WERI-Rb-1 (cell line): ENCODE results near the gene ACAA2.
A peak's percentile ranks its signal among the peaks of the same experiment; 100 is the strongest.
"Not testable (repeated sequence)": the region's sequence is repeated elsewhere in the genome, so short reads cannot be mapped to it uniquely, and the experiment has no call there.

Experiments
- DNase-seq: peaks from one replicate; pipeline ENCODE4 v3.0.0-alpha.2; 2020
- H3K27ac ChIP-seq: fragments of 250-450 bp; sonication (Bioruptor Pico); 2 replicates; pipeline ENCODE4 v1.5.1; 2020; ENCODE audit warnings: mild to moderate bottlenecking, moderate library complexity
- H3K27me3 ChIP-seq: fragments of 250-450 bp; sonication (Bioruptor Pico); 2 replicates; pipeline ENCODE4 v1.5.1; 2021; ENCODE audit warnings: mild to moderate bottlenecking, low read depth, moderate library complexity; ENCODE audit not compliant: insufficient read depth, severe bottlenecking
- H3K36me3 ChIP-seq: fragments of 250-450 bp; sonication (Bioruptor Pico); 2 replicates; pipeline ENCODE4 v1.5.1; 2020; ENCODE audit warnings: mild to moderate bottlenecking, moderate library complexity
- H3K4me3 ChIP-seq: 2 replicates; pipeline ENCODE4 v1.5.1; 2011; ENCODE audit warnings: low read depth, mild to moderate bottlenecking, control low read depth, low read length
- H3K9me3 ChIP-seq: fragments of 250-450 bp; sonication (Bioruptor Pico); 2 replicates; pipeline ENCODE4 v1.5.1; 2021; ENCODE audit warnings: mild to moderate bottlenecking, moderate library complexity; ENCODE audit not compliant: severe bottlenecking
- TF ChIP-seq, protein P1 (sequence below): IDR thresholded peaks from 2 replicates; pipeline ENCODE4 v1.5.1; 2011; ENCODE audit warnings: low read depth, mild to moderate bottlenecking, control low read depth, inconsistent platforms, low read length

The ACAA2 gene

DNA sequence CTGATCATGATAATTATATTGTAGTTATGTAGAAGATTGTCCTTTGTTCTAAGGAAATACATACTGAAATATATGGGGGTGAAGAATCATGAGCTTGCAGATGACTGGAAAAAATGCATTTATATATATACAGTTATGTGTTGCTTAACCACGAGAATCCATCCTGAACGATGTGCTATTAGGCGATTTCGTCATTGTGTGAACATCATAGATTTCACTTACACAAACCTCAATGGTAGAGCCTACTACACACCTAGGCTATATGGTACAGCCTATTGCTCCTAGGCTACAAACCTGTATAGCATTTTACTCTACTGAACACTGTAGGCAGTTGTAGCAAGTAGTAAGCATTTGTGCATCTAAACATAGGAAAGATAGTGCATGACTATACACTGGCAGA is 2.6 kb upstream of the ACAA2 start:
- no peak for DNase-seq
- Histone ChIP-seq H3K27ac (no peak overlapping the region), H3K27me3 (no peaks in the 10 kb centered on the region), H3K4me3 (no peak overlapping the region), H3K9me3 (no peaks in the 10 kb centered on the region), H3K36me3 (no peaks in the 10 kb centered on the region; the same call in 1 of the 2 replicates)
- TF ChIP-seq, protein P1, sequence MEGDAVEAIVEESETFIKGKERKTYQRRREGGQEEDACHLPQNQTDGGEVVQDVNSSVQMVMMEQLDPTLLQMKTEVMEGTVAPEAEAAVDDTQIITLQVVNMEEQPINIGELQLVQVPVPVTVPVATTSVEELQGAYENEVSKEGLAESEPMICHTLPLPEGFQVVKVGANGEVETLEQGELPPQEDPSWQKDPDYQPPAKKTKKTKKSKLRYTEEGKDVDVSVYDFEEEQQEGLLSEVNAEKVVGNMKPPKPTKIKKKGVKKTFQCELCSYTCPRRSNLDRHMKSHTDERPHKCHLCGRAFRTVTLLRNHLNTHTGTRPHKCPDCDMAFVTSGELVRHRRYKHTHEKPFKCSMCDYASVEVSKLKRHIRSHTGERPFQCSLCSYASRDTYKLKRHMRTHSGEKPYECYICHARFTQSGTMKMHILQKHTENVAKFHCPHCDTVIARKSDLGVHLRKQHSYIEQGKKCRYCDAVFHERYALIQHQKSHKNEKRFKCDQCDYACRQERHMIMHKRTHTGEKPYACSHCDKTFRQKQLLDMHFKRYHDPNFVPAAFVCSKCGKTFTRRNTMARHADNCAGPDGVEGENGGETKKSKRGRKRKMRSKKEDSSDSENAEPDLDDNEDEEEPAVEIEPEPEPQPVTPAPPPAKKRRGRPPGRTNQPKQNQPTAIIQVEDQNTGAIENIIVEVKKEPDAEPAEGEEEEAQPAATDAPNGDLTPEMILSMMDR, result no peak

DNA sequence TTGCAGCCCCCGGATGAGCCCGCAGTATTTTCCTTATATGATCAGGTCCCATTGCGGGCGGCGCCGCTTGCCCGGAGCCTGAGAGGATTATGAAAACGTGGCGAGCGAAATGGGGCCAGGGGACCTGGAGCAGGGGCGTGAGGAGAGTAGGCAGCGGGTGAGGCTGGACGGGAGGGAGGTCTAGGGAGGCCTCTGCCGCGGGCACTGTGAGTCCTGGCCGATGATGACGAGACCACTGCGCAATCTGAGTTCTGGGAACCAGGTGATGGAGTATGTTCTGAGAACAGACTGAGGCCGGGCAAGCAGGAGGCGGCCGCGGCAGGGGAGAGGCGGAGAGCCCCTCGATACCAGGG is 790 bp upstream of the ACAA2 start:
- Histone ChIP-seq H3K4me3 (peak overlapping the region; percentile 70), H3K27me3 (no peaks in the 10 kb centered on the region), H3K27ac (peak overlapping the region; percentile 96), H3K9me3 (no peaks in the 10 kb centered on the region), H3K36me3 (no peaks in the 10 kb centered on the region; the same call in 1 of the 2 replicates)
- DNase-seq, result peak; percentile 87
- TF ChIP-seq, protein P1, result no peak

DNA sequence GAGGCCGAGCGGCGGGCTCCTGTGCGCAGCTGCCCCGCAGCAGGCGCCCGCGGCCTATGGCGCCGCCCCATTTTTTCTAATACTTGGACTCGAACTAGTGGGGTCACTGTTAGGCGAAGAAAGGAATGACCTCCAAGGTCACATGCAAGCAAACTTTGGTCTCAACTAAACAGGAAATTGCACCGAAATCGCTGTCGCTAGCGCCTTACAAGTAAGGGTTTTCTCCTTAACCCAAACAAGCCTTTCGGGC is 339 bp downstream of the ACAA2 start:
- H3K27me3 ChIP-seq, result no peaks in the 10 kb centered on the region
- peaks cover 9% of the 10 kb centered on the region for H3K9me3 ChIP-seq
- H3K4me3 ChIP-seq, result peak overlapping the region; percentile 70
- H3K36me3 ChIP-seq, result no peaks in the 10 kb centered on the region; the same call in 1 of the 2 replicates
- peak; percentile 23 for DNase-seq
- H3K27ac ChIP-seq, result peak overlapping the region; percentile 96
- TF ChIP-seq, protein P1, result no peak

DNA sequence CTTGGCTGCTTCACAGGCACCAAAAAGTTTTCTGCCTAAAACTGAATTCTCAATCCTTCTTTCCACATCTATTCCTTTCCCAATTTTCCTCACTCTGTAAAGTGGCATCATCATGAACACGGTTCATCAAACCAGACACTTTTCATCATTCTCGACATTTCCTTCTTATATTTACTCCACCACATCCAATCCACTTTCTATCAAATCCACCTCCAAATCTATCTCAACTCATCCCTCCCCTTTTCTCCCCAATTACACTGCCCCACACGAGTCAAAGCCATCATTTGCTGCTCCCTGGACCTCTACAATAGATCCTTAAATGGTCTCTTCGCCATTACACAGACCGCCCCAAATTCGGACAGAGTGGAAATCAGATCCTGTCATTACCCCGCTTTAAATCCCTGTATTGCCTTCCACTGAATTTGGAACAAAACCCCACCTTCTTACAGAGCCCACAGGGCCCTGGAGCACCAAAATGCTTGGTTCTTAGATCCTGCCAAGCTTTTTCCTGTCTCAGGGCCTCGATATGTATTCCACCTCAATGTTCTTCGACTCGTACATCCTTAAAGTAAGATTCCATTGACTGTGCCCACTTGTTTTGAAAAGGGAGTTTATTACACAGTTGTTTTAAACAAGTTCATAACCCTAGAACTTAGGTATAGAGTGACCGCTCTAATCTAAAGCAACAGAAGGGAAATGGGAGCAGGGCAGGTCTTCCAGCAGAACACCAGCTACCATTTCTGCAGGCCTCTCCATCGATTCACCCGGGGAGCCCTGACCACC is 856 bp downstream of the ACAA2 start:
- peak overlapping the region; percentile 96 for H3K27ac ChIP-seq
- peaks cover 11% of the 10 kb centered on the region for H3K9me3 ChIP-seq
- TF ChIP-seq, protein P1, result no peak
- H3K36me3 ChIP-seq, result no peaks in the 10 kb centered on the region; the same call in 1 of the 2 replicates
- no peaks in the 10 kb centered on the region for H3K27me3 ChIP-seq
- peak overlapping the region; percentile 70 for H3K4me3 ChIP-seq
- DNase-seq, result no peak

DNA sequence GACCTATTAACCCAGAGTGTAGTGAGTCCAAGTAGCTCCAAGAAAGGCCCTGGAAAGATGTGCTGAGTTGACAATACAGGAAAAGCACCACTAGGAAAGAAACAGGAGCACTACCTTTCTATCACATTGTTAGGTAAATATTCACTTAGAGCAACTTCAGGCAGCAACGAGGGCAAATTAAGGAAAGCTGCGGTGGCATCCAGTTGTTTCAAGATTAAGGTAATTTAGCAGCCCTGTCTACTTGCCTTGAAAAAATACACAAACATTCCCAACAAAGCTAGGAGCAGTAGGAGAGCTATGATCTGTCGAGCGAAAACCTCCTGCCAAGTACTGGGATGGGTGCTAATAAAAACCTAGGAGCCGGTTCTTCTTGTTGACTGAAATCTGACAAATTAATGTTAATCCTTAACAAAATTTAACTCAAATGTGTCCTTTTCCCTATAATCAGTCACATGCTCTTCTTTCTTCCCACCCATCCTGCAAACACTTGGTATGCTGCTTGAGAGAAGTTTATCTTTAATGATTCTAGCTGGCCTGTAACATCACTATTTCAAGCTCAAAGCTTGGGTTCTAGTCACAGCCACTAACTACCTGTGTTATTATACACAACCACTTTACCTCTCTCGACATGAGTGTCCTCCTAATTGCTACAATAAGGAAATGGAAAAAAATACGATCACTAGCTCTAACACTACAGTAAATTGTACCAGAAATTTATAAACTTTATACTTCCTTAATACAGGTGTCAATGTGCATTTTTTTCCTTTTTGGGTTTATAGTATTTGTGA is 2.0 kb downstream of the ACAA2 start:
- H3K4me3 ChIP-seq, result no peak overlapping the region
- no peak for DNase-seq

DNA sequence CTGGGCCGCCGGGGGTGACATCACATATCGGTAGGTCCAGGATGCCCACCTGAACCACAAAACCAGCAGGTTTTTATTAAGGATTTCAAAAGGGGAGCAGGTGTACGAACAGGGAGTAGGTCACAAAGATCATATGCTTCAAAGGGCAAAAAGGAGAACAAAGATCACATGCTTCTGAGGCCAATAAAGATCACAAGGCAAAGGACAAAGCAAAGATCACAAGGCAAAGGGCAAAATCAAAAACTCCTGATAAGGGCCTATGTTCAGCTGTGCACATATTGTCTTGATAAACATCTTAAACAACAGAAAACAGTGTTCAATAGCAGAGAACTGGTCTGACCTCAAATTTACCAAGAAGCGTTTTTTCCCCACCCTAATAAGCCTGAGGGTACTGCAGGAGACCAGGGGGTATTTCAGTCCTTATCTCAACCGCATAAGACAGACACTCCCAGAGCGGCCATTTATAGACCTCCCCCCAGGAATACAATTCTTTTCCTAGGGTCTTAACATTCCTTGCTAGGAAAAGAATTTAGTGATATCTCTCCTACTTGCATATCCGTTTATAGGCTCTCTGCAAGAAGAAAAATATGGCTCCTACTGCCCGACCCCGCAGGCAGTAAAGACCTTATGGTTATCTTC is 4.7 kb downstream of the ACAA2 start:
- H3K36me3 ChIP-seq, H3K27me3 ChIP-seq: not testable (repeated sequence)

More for the DNA sequence above, 2.0 kb downstream of the ACAA2 start:
- TF ChIP-seq, protein P1, result no peak
- Histone ChIP-seq H3K9me3 (peaks cover 11% of the 10 kb centered on the region), H3K27me3 (no peaks in the 10 kb centered on the region), H3K27ac (no peak overlapping the region), H3K36me3 (no peaks in the 10 kb centered on the region; the same call in 1 of the 2 replicates)

More for the DNA sequence above, 4.7 kb downstream of the ACAA2 start:
- peaks cover 11% of the 10 kb centered on the region for H3K9me3 ChIP-seq
- not testable (repeated sequence) for H3K27ac ChIP-seq, H3K4me3 ChIP-seq
- DNase-seq, result peak; percentile 21
